ENCODE measurements around the gene PTPRR.

Gene PTPRR

DNA sequence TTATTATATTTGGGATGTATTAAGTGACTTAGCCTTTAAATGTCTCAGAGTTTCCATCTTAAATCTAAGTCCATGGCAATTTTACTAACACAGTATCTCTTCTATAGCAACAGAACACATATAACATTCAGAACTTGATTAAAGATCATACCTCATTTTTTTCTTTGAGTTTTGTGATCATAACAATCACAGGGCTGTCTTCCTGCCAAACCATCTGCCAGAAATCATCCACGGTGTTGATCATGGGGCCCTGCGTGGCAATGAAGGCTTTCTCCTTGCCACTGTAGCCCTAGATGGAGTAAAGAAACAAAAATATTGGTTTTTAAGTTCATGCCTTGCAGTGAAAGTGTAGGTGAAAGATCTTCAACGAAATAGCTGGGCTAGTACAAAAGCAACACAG lies 236.6 kb downstream of the PTPRR start:
- DNase-seq: no peak

DNA sequence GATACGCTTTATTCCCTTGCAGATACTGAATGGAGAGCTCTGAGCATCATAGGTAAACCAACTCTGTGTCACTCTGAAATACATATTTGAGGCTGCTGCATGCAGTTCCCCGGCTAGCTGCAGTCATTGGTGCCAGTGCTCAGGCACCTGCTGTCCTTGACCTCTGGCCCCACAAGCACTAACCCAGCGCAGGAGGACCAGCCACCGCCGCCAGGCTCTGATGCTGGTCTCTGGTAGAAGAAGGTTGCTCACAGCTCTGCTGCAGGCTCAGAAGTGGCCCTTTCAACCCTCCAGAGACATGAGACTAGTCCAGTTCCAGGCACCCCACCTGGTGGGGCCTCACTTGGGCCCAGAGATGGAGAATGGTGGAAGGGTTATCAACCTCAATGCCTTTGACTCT lies 248.8 kb downstream of the PTPRR start:
- no peak for DNase-seq

GRCh38 chr12:70670948-70671347 lies 249.6 kb downstream of the PTPRR start:
- no peak for DNase-seq

DNA sequence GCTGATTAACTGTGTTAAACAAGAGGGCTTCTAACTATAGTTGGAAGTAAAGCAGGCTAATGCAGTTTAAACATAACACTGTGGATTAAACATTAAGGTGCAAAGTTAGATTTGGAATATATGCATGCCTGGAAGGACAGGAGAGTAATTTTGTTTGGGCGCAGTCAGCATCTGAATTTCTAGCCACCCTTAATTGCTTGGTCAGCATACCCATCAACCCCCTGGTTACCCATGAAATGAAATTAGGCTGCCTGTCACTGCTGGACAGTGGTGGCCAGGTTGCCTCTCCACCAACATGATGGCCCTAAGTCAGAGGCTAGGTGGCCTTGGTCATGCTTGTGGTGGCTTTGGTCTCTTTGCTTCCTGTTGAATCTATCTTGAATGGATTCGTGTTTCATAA lies 253.3 kb downstream of the PTPRR start:
- DNase-seq: no peak

- DNase-seq: no peak
Observed at GRCh38 chr12:70666364-70666763, 254.2 kb downstream of the PTPRR start.

DNA sequence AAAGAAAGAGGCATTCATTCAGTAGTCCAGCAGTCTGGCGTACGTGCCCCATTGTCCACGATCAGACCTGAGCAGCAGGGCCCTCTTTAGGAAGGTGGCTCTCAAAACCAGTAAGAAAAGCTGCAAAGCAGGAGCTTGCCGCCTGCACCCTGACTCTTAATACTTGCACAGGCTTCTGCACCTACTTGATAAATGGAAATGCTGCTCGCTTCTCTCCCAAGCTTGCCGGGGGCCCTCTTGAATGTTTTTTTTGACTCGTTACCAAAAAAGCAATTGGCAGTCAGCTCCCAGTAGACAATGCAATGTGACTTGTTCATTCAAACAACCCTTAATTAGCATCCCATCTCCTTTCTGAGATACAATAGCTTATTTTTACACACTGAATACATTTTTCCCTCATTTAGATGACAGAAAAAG lies 256.1 kb downstream of the PTPRR start:
- DNase-seq: peak; percentile 52

DNA sequence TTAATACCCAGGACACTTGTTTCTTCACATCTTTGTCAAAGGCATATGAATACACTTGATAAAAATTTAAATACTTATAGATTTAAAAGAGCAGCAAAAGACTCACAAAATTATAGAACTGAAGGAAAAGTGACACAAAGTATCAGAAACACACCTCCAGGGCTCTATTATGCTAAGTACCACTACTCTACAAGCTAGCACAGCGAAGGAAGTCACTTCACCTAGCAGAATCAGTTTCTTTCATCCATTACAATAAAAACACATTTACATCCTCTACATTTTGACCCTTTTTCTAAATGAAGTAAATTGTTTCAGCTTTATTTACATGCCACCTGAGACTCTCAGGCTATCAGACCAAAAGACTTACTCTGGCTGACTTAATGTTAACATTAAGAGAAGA lies 256.7 kb downstream of the PTPRR start:
- DNase-seq: no peak

- DNase-seq: no peak
Observed at GRCh38 chr12:70661466-70662161, 258.9 kb downstream of the PTPRR start.

DNA sequence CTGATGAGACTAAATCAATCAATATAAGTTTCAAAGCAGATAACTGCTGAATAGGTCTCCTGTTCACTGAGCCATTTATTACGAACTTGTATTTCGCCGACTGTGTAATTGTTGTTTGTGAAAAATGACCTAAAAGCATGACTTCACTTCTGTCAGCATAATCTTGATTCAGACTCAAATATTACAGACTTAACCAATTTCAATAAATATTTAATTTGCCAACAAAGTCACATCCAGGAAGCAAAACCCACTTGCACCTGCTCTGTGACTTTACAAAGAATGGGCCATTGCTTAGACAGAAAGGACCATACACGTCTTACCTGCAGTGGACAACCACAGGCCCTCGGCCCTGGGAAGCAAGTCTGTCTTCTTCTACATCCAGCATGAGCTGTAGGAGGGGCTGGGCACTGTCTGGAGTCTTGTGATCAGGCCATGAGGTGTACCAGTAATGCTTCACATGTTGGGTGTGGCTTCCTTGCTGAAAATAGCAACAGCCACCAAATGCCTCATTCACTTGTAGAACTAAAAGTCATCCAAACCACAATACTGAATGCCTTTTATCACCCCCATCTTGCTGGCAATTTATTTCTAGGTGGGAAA lies 259.8 kb downstream of the PTPRR start:
- DNase-seq: no peak

GRCh38 chr12:70660002-70660604 lies 260.4 kb downstream of the PTPRR start:
- no peak for DNase-seq

DNA sequence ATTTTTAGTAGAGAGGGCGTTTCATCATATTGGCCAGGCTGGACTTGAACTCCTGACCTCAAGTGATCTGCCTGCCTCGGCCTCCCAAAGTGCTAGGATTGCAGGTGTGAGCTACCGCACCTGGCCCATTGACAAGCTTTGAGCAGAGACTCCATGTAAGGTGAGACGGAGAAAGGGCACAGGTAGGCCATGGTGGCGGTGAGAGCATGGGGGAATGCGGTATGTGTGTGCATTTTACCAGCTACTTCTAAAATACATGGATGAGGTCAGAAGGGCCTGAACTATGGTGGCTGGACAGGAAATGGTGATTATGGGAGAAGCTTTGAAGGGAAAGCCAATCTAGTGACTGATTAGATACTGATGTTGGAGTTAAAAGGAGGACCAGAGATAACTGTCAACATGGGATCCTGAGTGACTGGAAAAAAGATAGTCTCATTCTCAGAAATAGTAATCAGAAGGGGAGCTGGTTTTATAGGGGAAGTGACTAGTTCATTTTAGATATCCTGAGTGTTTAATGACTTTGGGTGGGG lies 261.4 kb downstream of the PTPRR start:
- DNase-seq: no peak

DNA sequence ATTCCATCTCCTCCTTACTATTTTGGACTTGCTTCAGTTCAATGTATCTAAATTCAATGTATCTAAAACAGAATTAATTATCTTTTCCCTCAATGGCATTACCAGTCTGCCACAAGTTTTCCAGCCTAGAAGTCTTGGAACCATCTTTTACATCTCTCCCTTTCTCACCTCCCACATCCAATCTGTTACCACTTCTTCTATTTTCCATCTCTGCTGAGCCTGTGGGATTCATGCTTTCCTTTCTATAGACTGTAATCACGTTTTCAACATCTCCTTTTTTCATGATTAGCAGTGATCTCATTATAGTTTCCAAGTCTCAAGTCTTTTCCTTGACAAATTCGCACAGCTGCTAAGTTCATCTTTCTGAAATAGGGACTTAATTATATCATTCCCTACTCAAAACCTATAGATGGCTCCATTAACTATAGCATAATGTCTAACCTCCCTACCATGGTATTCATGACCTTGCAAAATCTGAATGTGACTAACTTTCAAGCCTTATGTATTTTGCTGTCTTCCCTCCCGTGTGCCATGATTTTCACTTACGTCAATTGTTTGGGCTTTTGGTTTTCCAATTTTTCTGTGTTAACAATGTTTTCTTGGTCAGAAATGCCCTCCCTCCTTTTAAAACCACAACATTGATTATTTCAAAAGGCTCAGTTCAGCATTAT lies 262.8 kb downstream of the PTPRR start:
- DNase-seq: no peak

DNA sequence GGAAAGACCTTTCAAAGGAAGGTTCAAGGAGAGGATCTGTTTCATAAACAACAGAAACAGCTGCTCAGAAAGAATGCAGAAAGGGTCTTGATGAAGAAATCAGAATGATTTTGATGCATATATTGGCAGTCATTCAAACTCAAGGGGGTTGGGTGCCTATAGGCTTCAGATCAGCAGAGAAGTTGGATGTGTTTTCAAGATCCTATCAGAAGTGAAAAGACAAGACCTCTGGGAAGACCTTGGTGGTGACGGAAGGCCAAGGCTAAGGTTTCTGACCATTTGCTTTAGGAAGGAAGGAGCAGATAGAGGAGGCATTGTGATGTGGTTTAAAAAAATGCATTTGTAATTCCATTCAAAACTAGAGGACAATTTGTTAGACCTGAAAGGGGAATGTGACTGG lies 268.1 kb downstream of the PTPRR start:
- no peak for DNase-seq

- DNase-seq: no peak
Observed at GRCh38 chr12:70648831-70649230, 271.7 kb downstream of the PTPRR start.

GRCh38 chr12:70648191-70648590 lies 272.3 kb downstream of the PTPRR start:
- DNase-seq: no peak

DNA sequence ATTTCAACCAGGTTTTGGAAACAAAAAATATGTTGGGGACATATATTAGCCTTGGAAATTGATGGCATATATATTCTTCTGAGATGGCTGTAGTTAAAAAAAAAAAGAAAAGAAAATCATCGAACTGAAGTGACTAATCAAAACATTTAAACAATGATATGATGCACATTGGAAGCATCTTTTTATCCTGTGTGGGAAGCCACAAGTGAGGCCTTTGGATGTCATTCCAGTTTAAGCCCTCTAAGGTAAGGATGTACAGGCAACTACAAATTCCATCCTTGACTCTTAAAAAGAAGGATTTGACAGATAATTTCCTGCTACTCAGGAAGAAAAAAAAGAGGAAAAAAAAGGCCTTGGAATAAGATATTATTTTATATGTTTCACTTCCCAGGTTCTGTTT lies 273.7 kb downstream of the PTPRR start:
- DNase-seq: no peak

GRCh38 chr12:70645494-70646317 lies 274.8 kb downstream of the PTPRR start:
- no peak for DNase-seq

DNA sequence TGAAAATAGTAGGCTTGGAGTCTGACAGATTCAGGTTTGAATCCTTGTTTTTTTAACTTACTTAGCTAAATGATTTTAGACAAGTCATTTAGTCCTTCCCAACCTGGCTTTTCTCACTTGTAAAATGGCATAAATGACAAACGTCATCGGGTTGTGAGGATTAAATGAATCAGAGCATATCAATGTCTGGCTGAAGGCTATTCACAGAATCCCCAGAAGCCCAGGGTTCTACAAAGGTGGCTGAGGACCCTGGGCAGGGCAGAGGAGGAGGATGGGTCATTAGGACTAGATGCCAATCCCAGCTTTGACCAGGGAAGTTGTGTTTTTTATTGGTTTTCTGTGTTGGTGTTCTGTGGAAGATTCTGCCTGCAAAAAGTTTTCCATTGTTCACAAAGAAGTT lies 275.7 kb downstream of the PTPRR start:
- no peak for DNase-seq

GRCh38 chr12:70643939-70644338 lies 276.6 kb downstream of the PTPRR start:
- no peak for DNase-seq

DNA sequence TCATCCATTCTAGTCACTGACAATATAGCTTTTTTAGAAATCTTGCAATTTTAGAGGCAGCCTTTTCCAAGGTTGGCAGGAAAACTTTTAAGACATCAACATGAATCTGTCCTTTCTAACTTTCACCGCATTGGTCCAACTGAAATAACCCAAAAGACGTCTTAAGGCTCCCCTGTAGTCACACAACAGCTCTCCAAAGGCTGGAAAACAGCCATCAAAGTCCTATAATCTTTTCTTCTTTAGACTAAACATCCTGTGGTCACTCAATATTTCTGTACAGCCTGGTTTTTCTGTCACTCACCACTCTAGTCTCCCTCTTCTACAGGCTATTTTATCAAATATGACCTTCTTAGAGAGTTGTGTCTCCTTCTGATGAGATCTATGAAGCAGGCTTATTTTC lies 278.8 kb downstream of the PTPRR start:
- no peak for DNase-seq

GRCh38 chr12:70640901-70641300 lies 279.6 kb downstream of the PTPRR start:
- no peak for DNase-seq

DNA sequence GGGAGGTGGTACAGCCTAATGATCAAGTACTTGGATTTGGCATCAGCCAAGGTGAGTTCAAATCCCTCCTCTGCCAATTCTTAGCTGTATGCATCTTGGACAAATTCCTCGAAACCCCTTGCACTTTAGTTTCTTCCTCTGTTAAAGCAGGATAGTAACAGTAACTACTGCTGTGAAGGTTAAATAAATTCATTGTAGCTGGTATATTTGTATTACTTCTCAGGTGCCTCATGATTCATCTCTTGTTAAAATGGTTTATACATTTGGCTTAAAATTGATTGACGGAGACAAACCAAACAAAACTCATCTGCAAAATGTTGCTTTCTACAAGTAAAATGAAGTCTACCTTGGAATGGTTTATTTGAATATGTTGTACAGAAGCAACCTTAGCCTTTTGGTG lies 281.0 kb downstream of the PTPRR start:
- DNase-seq: no peak
